Retina (tissue), 1 donor: ENCODE measurements around the gene TPH2.

Experiments
- DNase-seq: peaks from one replicate; pipeline ENCODE4 v3.0.0-alpha.2; 2016

TPH2 gene

DNA sequence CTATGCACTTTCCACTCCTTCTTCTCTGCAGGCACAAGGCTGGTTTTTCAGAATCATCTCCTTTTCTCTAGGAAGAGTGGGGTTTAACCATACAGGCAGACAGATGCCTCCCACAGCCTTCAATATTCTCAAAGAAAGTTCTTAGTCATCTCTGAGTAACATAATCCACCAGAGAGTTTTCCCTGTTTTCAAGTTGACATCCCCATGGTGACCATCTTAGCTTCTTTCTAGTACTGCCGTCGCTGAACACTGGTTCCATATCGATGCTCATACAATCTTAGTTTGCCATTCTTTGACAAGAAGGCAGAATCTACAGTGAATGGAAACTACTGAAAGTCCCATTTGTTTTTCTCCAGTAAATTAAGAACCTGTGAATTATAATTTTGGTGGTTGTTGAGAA lies 28.6 kb downstream of the TPH2 start:
- no peak for DNase-seq

DNA sequence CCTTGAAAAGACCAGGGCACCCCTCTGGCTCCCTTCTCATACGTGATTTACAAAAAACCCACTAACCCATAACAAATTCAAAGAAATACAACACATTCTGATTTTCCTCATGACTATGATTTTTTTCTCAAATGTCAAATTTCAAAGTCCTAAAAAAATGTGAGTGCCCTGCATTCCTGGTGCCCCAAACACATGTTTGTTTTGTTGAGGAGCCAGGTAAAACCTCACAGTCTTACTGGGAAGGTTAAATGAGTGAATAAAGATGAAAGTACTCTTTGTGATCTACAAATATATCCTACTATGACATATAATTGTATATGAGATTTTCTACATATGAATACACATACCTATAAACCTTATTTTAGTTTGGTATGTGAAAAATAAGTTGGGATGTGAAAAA lies 30.7 kb downstream of the TPH2 start:
- no peak for DNase-seq

DNA sequence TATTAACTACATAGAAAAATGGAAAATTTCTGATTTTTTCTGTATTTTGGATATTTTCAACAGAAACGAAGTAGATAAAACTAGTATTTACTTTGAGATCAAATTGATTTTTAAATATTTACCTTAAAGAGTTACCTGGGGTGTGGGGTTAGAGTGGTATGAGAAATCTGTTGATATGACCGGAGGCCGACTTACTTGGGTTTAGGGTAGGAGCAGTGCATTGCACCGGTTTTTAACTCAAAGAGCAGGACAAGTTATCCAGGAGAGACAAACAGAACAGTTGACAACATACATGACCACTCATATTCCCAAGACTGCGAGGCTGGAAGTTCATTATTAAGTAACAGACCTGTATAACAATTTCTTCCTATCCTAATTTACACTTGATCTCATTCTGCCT lies 31.4 kb downstream of the TPH2 start:
- DNase-seq: no peak

DNA sequence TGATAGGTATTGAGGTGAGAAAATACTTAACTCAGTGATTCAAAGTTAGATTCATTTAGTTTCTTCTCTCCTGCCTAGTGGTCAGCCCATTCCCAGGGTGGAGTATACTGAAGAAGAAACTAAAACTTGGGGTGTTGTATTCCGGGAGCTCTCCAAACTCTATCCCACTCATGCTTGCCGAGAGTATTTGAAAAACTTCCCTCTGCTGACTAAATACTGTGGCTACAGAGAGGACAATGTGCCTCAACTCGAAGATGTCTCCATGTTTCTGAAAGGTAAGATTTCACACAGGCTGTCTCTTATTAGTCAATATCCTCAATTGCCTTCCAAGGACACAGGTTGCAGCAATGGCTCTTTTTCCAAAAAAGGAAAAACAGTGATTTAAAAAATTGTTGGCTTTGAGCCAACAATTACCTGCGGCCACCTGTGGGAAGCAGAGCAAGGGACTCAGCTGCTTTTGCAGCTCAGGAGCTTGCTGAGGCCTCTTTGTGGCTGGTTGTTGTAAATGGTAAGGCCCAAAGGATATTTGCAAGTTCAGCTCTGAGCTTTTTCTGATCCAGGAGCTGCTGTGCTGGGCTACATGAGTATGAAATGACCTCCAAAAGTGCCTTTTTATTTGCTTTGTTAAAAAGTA lies 33.9 kb downstream of the TPH2 start:
- DNase-seq: no peak

DNA sequence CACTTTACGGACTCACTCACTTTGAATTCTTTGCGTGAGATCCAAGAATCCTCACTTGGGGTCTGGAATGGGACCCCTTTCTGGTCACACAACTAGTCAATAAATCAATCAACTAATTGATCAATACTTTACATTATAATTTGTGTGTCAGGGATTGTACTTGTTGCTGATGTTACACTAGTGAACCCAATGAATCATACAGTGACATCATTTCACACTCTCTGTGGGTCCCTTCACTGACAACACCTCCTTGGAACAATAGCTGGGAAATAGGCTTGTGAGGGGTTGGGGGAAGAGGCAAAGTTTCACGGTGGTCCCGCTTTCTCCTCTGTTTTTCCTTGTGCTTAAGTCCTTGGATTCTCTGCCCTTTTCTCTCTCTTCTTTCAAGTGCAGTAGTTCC lies 35.0 kb downstream of the TPH2 start:
- DNase-seq: no peak

DNA sequence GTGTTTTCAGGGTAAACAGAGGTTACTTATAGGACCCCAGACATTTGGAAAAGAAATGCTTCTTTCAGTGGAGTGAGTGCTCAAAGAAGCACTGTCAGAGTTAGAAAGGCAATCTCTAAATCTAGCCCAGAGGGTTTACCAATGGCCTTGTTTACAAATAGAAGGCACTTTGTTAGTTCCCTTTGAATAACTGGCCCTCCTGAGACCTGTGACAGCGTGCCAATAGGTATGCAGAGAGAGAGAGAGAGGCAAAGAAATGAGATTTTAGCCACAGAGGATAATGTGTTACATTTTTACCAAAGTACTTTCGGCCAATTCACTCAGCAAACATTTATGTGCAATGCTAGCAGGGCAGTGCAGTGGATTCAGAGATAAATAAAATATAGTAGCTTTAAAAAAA lies 41.9 kb downstream of the TPH2 start:
- no peak for DNase-seq

DNA sequence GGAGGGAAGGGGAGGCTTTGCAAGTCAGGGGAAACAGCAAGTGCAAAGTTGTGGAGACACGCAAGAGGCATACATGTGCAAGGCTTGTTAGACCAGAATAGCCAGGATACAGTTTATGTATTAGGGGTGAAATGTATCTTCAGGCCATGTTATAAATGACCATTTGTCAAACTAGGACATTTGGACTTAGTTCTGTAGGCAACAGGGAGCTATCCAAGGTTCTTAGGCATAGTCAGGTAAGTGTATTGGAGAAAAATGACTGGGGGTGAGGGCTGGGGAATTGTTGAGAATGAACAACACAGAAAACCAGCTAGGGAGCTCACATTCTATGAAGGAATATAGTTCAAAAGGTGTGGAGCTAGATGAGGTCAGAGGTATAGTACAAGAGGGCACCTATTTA lies 42.5 kb downstream of the TPH2 start:
- no peak for DNase-seq

DNA sequence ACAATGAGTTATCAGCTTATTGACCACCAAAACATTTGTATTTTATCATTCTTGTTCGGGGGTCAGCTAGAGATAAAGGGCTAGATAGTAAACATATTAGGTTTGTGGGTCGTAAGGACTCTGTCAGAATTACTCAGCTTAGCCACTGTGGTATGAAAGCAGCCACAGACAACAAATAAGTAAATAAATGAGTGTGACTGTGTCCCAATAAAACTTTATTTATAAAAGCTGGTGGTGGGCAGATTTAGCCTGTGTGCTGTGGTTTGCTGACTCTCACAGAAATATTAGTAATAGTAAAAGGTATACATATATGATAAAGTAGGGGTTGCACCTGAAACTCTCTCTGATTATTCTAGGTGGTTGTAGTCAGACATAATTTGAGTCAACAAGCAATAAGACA lies 56.1 kb downstream of the TPH2 start:
- no peak for DNase-seq

DNA sequence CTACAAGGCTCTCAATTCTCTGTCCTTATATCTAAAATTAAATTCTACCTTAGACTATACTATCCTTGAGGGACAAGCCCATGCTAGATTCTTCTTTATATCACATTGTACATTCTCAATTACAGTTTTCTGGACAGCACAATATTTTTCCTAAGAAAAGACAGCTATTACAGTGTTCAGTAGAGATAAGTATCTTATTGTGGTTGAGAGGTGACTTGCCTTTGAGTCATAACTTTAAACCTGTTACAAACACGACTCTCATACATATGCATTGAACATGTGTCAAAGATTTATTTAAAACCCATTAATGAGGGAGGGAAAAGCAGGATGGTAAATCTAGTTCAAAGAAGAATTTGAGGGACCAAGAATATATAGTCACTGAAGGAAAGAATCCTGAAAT lies 61.1 kb downstream of the TPH2 start:
- no peak for DNase-seq

DNA sequence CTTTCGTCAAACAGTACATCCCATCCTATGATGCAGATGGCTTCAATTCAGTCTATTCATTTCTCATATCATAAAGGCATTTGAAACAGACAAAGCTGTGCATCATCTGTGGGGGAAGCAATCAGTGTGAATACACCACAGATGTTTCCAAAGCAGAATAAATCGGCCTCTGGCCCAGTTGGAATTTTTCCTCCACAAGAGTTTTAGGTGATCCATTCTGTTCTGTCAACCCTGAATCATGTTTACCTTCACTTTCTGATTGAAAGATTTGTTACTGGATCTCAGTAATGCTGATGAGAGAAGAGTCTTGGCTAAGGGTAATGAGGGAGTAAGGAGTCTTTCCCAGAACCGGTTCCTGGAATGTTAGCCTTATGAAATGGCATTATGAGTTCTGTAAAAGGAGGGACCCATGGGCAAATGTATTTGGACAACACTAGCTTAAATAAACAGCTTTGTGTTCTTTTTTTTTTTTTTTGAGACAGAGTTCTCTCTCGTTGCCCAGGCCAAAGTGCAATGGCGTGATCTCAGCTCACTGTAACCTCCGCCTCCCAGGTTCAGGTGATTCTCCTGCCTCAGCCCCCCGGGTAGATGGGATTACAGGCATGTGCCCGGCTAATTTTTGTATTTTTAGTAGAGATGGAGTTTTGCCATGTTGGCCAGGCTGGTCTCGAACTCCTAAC lies 62.5 kb downstream of the TPH2 start:
- DNase-seq: no peak

DNA sequence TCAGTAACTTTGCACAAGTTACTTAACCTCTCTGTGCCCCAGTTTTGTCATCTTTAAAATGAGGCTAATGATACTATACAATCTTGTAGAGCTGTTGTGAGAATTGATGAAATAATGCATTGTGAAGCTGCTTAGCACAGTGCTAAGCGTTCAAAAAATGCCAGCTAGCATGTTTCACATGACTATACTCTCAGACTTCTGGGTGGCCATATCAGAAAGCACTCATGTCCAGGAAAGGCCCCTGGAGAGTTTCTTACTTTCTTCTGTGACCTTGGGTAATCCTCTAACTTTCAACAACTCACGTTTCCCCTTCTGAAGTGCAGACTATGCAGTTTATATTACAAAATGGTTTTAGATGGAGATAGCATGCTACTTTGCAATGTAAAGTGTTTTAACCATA lies 68.1 kb downstream of the TPH2 start:
- DNase-seq: no peak

DNA sequence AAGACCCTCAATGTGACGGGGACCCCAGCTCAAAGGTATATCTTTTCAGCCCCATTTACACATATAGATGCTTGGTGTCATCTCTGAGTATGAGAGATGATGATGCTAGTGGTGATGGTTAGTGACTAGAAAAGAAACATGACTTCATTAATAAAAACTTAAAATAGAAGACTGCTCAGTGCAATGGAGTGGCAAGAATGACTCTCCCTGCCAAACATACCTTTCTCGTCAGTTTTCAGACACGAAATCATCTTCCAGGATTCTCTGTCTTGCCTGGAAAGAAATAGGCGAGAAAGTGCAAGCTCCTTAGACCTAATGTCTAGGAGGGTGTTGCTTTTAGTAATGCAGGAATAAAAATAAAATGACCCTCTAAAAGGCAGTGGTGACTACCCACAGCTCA lies 71.7 kb downstream of the TPH2 start:
- DNase-seq: no peak

DNA sequence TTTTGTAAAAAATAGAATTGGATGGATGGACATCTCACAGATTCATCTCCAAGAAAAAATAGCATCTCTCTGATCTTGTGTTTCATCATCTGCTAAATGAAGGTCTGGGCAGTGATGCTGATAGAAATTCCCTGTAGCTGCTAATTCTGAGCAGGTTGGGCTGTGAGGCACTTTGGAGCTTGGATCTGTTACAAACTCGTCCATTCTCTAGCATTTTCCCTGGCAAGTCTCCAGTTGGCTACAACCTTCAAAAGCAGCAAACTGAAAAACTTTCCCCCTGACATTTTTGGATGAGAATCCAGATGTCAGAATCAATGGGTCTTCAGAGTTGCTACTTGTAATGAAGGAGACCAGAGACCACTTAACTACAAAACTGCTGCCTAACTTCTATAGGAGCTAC lies 72.7 kb downstream of the TPH2 start:
- no peak for DNase-seq

DNA sequence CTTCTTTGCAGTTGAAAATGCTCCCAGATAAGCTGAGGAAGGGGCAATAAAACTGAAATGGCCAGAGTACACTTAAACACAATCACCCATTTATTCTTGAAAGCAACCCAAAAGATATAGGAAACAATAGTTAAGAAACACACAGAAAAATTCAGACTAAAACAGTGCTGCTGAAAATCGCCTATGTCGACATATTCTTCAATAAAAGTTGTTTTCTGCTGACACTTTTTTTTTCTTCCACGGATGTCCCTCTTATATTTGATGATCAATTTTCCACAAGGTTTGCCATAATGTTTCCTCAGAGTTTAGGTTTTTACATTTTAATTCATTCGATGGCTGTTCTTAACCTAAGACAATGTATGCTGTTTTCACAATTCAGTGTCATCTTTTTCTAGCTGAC lies 74.2 kb downstream of the TPH2 start:
- DNase-seq: no peak

DNA sequence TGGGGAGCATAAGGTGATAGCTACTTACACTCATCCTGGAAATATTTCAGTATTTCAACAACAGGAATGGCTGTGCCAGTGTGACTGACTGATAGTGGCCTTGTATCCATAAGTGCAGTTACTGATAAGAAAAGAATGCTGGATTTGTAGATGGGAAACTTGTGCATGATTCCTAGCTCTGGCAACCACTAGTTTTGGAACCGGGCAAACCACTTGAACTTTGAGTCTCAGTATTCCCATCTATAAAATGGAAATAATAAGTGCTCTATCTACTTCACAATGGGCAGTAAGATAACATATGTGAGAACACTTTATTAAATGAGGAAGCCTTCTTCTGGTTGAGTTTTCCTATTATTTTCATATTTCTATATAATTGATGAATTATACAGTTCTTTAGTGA lies 77.2 kb downstream of the TPH2 start:
- DNase-seq: no peak

DNA sequence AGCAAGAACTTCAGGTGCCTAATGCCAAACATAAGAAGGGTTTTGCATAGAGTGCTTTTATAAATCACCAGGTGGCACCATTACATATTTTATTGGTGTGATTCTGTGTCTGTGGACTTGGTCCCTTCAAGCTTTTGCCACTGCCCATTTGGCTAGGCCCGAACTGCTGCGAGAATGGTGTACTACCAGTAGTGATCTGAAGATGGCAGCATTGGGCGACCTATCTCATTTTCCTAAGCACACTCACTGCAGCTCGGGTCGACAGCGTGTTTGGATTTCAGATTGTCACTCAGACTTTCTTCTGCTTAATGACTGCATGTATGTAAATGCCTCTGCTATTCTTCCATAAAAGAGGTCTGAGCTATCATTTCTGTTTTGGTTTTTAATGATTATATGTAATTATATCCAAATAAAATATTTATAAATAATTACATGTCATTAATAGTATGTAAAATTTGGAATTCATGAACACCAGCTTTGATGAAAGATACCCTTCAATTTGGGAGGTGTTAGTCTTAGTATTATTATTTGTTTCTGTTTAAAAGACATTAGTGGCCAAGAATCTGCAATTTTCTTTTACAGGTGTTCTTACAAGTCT lies 78.5 kb downstream of the TPH2 start:
- peak; percentile 90 for DNase-seq

DNA sequence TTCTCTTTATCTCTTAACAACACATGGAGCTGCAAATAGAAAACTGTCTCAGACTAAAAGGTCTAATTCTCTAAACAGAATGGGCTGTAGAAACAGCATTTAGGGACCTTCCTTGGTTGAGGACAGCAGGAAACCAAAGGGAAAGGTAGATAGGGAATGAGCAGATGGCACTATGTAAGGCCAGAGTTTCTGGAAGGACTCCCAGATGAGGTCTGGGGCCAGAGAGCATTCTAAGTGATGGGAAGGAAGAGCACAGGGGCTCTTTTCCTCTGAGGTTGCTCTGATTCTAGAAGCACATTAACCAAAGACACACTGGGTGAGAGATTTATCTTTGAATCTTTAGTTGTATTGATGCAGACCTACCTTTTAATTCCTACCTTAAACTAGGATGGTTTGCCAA lies 79.4 kb downstream of the TPH2 start:
- DNase-seq: no peak

DNA sequence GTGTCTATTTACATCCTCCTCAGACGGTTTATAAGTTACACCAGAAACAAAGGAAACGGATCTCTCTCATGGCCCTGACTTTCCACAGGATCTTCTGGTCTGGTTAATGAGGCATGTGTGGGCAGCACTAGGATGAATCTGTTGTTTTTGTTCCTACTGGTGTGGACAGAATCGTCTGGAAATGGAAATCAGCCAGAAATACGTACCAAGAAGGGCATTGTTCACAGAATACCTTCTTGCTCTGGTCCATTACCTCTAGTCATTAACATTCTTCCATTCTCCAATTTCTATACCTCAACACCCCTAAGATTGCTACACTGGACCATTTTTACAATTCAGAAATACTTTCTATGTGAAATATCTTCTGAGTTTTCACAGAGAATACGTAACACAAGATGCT lies 86.0 kb downstream of the TPH2 start:
- DNase-seq: no peak

DNA sequence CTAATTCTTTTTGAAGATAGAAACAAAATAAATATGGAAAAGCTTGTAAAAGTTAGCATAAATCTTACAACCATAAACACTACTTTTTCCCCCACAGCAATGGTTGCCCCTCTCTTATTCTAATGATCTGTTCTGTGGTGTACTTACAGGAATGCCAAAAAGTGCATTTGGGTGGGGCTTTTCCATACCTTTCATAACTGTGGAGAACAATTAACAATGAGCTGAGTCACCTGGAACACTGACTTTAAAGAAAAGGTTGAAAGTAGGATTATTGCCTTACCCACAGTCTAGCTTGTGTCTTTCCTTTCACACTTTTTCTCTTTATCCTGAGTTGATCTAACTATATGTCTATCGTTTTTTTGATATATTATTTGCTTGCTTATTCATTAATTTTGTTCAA lies 86.9 kb downstream of the TPH2 start:
- DNase-seq: no peak

DNA sequence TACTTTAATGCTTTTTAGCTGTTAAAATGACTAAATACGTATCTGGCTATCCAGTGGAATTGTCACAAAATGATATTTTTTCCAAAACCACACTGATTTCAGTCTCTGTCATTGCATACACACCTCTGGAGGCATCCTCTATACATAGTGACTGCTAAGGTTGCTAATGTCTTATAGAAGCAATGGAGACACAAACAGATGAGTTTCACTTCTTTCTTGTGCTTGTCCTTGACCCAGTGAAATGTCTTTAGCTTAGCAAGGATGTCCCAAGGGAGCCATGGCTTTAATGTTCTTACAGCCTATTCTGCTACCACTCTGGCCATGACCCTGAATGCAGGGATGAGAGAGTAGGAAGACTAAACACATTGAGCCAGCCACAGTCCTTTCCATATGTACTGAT lies 90.3 kb downstream of the TPH2 start:
- DNase-seq: no peak

DNA sequence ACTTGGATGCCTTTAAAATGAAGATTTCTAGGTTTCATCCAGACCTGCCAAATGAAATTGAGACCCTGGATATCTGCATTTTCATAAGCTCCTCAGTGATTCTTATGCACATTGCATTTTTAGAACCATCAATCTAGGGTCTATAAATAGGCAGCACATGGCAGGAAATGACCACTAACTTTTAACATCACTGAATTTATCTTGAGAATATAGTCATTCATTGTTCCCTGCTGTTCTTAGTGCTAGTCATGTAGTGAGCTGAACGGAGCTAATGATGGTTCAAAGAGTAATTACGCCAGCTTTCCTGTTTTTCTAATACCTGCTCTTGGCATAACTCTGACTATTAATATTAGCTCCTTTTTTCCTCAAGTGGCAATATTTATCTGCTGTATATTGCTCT lies 91.6 kb downstream of the TPH2 start:
- no peak for DNase-seq

DNA sequence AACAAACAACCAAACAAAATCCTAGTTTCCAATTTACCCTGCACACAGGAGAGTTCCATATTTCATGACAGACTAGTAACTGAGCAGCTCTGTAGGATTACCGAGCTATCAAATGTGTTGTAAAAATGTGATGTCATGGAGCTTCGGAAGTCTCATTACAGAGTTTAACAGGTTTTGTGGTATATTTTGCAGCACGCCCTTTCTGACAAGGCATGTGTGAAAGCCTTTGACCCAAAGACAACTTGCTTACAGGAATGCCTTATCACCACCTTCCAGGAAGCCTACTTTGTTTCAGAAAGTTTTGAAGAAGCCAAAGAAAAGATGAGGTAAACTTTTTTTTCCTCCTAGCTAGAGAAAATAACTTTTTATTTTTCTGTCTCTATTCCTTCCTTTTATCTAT lies 92.4 kb downstream of the TPH2 start:
- DNase-seq: no peak

DNA sequence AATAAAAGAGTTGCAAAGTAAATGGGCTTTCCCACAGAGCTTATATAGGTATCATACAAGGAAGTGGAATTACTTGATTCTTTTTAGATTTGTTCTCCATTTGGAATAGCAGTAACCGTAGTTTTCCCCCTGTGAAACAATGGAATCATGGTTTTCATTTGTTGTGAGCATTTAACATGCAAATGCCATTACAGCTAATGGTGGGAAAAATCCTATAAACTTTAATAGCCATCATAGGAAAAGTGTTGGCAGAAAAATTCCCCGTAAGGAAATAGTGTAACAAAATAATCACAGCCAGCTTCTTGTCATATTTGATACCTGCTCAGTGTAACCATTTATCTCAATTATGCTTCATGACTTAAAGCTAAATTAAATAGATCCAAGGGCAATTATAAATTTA lies 95.3 kb downstream of the TPH2 start:
- DNase-seq: no peak

DNA sequence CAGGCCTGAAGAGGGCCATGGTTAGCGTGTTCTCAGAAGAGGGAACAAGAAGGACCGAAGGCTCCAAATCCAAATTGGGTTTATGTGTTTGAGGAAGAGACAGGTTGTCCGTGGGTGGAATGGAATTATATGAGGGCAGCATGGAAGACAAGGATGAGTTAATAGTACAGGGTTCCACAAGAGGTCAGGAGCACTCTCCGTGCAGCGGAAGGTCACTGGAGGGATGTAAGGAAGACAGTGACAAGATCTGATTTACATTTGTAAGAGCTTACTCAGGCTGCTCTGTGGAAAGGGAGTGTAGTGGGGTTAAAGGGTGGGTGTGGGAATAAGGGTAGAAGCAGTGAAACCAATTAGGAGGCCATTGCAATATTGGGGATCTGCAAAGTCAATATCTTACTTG lies 97.0 kb downstream of the TPH2 start:
- no peak for DNase-seq

DNA sequence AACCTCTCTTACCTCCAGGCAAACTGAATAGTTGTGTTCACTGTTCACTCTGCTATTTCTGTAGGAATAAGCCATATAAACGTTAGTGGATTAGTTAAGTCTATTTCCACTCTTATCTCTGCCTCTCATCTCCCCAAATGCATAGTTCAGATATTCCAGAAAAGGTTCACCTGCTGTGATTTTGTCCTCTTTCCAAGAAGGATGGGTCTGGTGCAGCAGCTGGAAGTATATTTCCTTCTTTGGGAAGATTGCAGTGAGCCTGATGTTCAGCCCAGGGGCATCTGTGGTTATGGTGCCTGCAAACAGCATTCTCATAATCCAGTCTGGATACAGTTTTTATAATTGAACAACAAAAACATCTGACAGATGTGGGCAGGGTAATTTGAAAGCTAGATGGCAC lies 97.7 kb downstream of the TPH2 start:
- DNase-seq: no peak
